Panc1 (cell line): ENCODE data around the gene CLEC2D. TPM values are rescaled to one million over a fixed set of nuclear protein-coding genes. Genes with fewer than 3 reads are reported as not detected.

Experiments
- ATAC-seq: fragments of 200-7000 bp; cut with Tn5 transposase; 2 replicates; pipeline ENCODE4 v1.9.1; 2020; ENCODE audit warnings: mild to moderate bottlenecking, moderate library complexity
- BruUV-seq: library from RNA; stranded (reverse); fragments of 400-500 nt; replicated peaks from 2 replicates; lab custom pipeline; 2021; lab: Mats Ljungman, UMichigan
- CTCF ChIA-PET: fragments of 300-600 bp; sonication (Branson Sonifier 250); formaldehyde crosslinking; loops from one replicate; lab custom pipeline; 2022; ENCODE audit warnings: antibody characterized with exemption; lab: Charles Lee
- POLR2A ChIA-PET: fragments of 300-600 bp; sonication (Branson Sonifier 250); formaldehyde crosslinking; loops from one replicate; lab custom pipeline; 2022; ENCODE audit warnings: antibody characterized with exemption; lab: Charles Lee
- DNase-seq: peaks from one replicate; pipeline ENCODE4 v3.0.0-alpha.2; 2010; ENCODE audit warnings: low read depth, low spot score
- H3K27ac ChIP-seq: 2 replicates; pipeline ENCODE4 v1.5.1; 2011; ENCODE audit warnings: mild to moderate bottlenecking, low read length, inconsistent platforms
- H3K27me3 ChIP-seq: fragments of 200-500 bp; sonication (Bioruptor generic); 2 replicates; pipeline ENCODE4 v1.6.0; 2014; ENCODE audit warnings: low read length, inconsistent platforms; ENCODE audit not compliant: control insufficient read depth, insufficient read depth
- H3K36me3 ChIP-seq: fragments of 200-500 bp; sonication (Bioruptor generic); 2 replicates; pipeline ENCODE4 v1.5.1; 2014; ENCODE audit warnings: inconsistent platforms, mild to moderate bottlenecking, low read length, moderate library complexity; ENCODE audit not compliant: control insufficient read depth, insufficient read depth
- H3K4me1 ChIP-seq: 2 replicates; pipeline ENCODE4 v1.5.1; 2011; ENCODE audit warnings: inconsistent platforms, mild to moderate bottlenecking, low read length, moderate library complexity; ENCODE audit not compliant: control insufficient read depth, insufficient read depth
- H3K4me3 ChIP-seq, 2 experiments: 2 replicates each; pipeline ENCODE4 v1.5.1; 2011 to 2012; ENCODE audit warnings: low read depth in 2 of 2, low read length in 2 of 2, mild to moderate bottlenecking in 2 of 2, inconsistent platforms in 1 of 2, moderate library complexity in 1 of 2
- H3K9me3 ChIP-seq: fragments of 200-500 bp; sonication (Bioruptor generic); 2 replicates; pipeline ENCODE4 v1.5.1; 2014; ENCODE audit warnings: low read depth, mild to moderate bottlenecking, inconsistent platforms, low read length, moderate library complexity; ENCODE audit not compliant: control insufficient read depth, insufficient read depth
- POLR2AphosphoS5 ChIP-seq: IDR thresholded peaks from 2 replicates; pipeline ENCODE4 v1.6.1; 2012; ENCODE audit warnings: mild to moderate bottlenecking, low read depth, low read length, moderate library complexity
- REST ChIP-seq, 2 experiments: IDR thresholded peaks; 2 replicates each; pipeline ENCODE4 v1.6.1; 2011 to 2012; ENCODE audit warnings: low read depth in 2 of 2, control low read depth in 1 of 2, low read length in 1 of 2, mild to moderate bottlenecking in 1 of 2, moderate library complexity in 1 of 2; ENCODE audit not compliant: insufficient read depth in 1 of 2
- SIN3A ChIP-seq: IDR thresholded peaks from 2 replicates; pipeline ENCODE4 v1.6.1; 2012; ENCODE audit warnings: low read depth, mild to moderate bottlenecking, low read length, moderate library complexity, borderline replicate concordance; ENCODE audit not compliant: insufficient read depth
- TCF7L2 ChIP-seq: IDR thresholded peaks from 2 replicates; pipeline ENCODE4 v1.6.1; 2011; ENCODE audit warnings: mild to moderate bottlenecking, low read depth, low read length, inconsistent platforms
- in situ Hi-C: cut with HindIII; loops from 2 replicates; pipeline ENCODE4 v1.10.0; 2016; ENCODE audit warnings: low sequenced_read_pairs, low pct_unique_long_range_greater_than_20kb
- intact Hi-C: fragments of 100-400 bp; cut with micrococcal nuclease; formaldehyde crosslinking; loops from one replicate; pipeline ENCODE4 v1.10.0; 2022; ENCODE audit not compliant: unreplicated experiment
- total RNA-seq: library from RNA; stranded (reverse); gene quantifications from one replicate; pipeline ENCODE4 v1.2.1, GENCODE V29; 2021; ENCODE audit not compliant: unreplicated experiment
- TF ChIP-seq, protein P1 (sequence below): fragments of 450-650 bp; IDR thresholded peaks from 2 replicates; pipeline ENCODE4 v1.5.1; 2017; ENCODE audit warnings: mild to moderate bottlenecking

CLEC2D gene
- total RNA-seq, 1 experiment from 2014 or later, result 2.3 TPM

- ChIA-PET CTCF (no interaction called here), POLR2A (no interaction called here)
- H3K4me1 ChIP-seq, result no peaks in the 10 kb centered on the region
- TF ChIP-seq SIN3A (no peak), POLR2AphosphoS5 (no peak), TCF7L2 (no peak), REST (IDR thresholded peaks at IDR 0.05; ENCODE audit: insufficient read depth in 1 of 2, low read depth in 2 of 2, low read length in 1 of 2) (no peak)
- TF ChIP-seq, protein P1, sequence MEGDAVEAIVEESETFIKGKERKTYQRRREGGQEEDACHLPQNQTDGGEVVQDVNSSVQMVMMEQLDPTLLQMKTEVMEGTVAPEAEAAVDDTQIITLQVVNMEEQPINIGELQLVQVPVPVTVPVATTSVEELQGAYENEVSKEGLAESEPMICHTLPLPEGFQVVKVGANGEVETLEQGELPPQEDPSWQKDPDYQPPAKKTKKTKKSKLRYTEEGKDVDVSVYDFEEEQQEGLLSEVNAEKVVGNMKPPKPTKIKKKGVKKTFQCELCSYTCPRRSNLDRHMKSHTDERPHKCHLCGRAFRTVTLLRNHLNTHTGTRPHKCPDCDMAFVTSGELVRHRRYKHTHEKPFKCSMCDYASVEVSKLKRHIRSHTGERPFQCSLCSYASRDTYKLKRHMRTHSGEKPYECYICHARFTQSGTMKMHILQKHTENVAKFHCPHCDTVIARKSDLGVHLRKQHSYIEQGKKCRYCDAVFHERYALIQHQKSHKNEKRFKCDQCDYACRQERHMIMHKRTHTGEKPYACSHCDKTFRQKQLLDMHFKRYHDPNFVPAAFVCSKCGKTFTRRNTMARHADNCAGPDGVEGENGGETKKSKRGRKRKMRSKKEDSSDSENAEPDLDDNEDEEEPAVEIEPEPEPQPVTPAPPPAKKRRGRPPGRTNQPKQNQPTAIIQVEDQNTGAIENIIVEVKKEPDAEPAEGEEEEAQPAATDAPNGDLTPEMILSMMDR, result no peak
- no peaks in the 10 kb centered on the region for H3K9me3 ChIP-seq
- no peak overlapping the region for H3K4me3 ChIP-seq
- H3K36me3 ChIP-seq, result no peaks in the 10 kb centered on the region
- H3K27me3 ChIP-seq, result no peaks in the 10 kb centered on the region
- BruUV-seq, result no TSS peak
- intact Hi-C loops, result loop anchor here (10.0 kb wide), 1 partner anchor 365 kb away; no protein-coding TSS in a partner anchor
- DNase-seq (no peak), ATAC-seq (no peak)
- no peak overlapping the region for H3K27ac ChIP-seq
- in situ Hi-C loops, result no loop called here
Observed at GRCh38 chr12:9699898-9700605, 30.5 kb downstream of the CLEC2D start.

- Histone ChIP-seq H3K9me3 (no peaks in the 10 kb centered on the region), H3K27ac (no peak overlapping the region), H3K27me3 (no peaks in the 10 kb centered on the region), H3K4me1 (no peaks in the 10 kb centered on the region), H3K36me3 (no peaks in the 10 kb centered on the region), H3K4me3 (no peak overlapping the region)
- ChIA-PET POLR2A (no interaction called here), CTCF (no interaction called here)
- intact Hi-C loops (loop anchor here (10.0 kb wide), 1 partner anchor 366 kb away; no protein-coding TSS in a partner anchor), in situ Hi-C loops (no loop called here)
- ATAC-seq (no peak), DNase-seq (no peak)
- TF ChIP-seq POLR2AphosphoS5, result no peak
- no peak for TF ChIP-seq TCF7L2
- TF ChIP-seq, protein P1, result no peak
- TF ChIP-seq REST (IDR thresholded peaks at IDR 0.05; ENCODE audit: insufficient read depth in 1 of 2, low read depth in 2 of 2, low read length in 1 of 2), result no peak
- TF ChIP-seq SIN3A, result no peak
- no TSS peak for BruUV-seq
Observed at GRCh38 chr12:9700606-9700956, 31.1 kb downstream of the CLEC2D start.
